ENCODE measurements around the gene SLC6A12. TPM values are rescaled to one million over a fixed set of nuclear protein-coding genes. Genes with fewer than 3 reads are reported as not detected.

SLC6A12 gene
- total RNA-seq, 1 experiment from 2014 or later, result 0.17 TPM

- Histone ChIP-seq H3K79me2 (ENCODE audit: insufficient read depth, low read length) (no peaks in the 10 kb centered on the region), H3T11ph (ENCODE audit: low read length) (no peak overlapping the region), H3K27ac (ENCODE audit: insufficient read length, low read depth, low read length) (no peak overlapping the region), H2BK5ac (ENCODE audit: insufficient read length, low read length) (no peak overlapping the region), H3K4me1 (ENCODE audit: insufficient read depth, low read length) (peaks cover 6% of the 10 kb centered on the region; the same call in 1 of the 2 replicates), H3K4ac (ENCODE audit: low read depth, low read length) (no peak overlapping the region), H3K79me1 (ENCODE audit: insufficient read depth, low read depth, low read length, poor library complexity, severe bottlenecking) (no peaks in the 10 kb centered on the region), H2BK15ac (ENCODE audit: low read depth, low read length) (no peak overlapping the region), H4K5ac (ENCODE audit: insufficient read length, low read depth, low read length) (no peak overlapping the region), H2AK5ac (ENCODE audit: insufficient read length, low read length) (no peak overlapping the region), H3K14ac (ENCODE audit: insufficient read depth, low read length) (no peak overlapping the region), H2BK120ac (ENCODE audit: low read depth, low read length, poor library complexity, severe bottlenecking) (no peak overlapping the region), H3K9ac (ENCODE audit: extremely low read depth, insufficient read length, low read length) (no peak overlapping the region), H2AFZ (ENCODE audit: low read length) (no peak overlapping the region), H4K8ac (replicated peaks; ENCODE audit: insufficient read length, low read depth, low read length) (no peak overlapping the region), H2BK12ac (ENCODE audit: insufficient read length, low read depth, low read length) (no peak overlapping the region), H3K56ac (ENCODE audit: insufficient read length, low read depth, low read length) (no peak overlapping the region), H4K91ac (ENCODE audit: insufficient read length, low read depth, low read length) (no peak overlapping the region), H3K27me3 (ENCODE audit: insufficient read depth, low read length) (no peaks in the 10 kb centered on the region), H3K9me3 (ENCODE audit: control insufficient read depth, low read depth, low read length) (no peaks in the 10 kb centered on the region), H3K18ac (ENCODE audit: insufficient read length, low read depth, low read length) (no peak overlapping the region), H4K20me1 (ENCODE audit: control insufficient read depth, insufficient read depth, insufficient read length) (no peaks in the 10 kb centered on the region), H3K23me2 (ENCODE audit: insufficient read length, low read depth, low read length, poor library complexity, severe bottlenecking) (no peaks in the 10 kb centered on the region), H3K23ac (ENCODE audit: insufficient read length, low read depth, low read length) (no peak overlapping the region), H2BK20ac (ENCODE audit: low read depth, low read length, poor library complexity, severe bottlenecking) (no peak overlapping the region), H3K4me2 (ENCODE audit: insufficient read depth, insufficient read length, low read length) (no peak overlapping the region)
- no peak overlapping the region for H3K4me3 Mint-ChIP-seq
- WGBS (ENCODE audit: extremely low coverage, insufficient read length, low lambda C conversion rate), result no CpG with 5 or more reads among the region's 11 CpGs
- TF ChIP-seq CTCF (conservative IDR thresholded peaks at IDR 0.05), result no peak
- H3K4me1 Mint-ChIP-seq, result peaks cover 51 to 65% of the 10 kb centered on the region in 2 experiments
- H3K27me3 Mint-ChIP-seq (ENCODE audit: low read depth), result peaks cover 29% of the 10 kb centered on the region
- H3K9me3 Mint-ChIP-seq, result no peaks in the 10 kb centered on the region
- peaks cover 0 to 2% (median 0%) of the 10 kb centered on the region in 3 experiments; a peak in 2 of 7 replicates for H3K36me3 Mint-ChIP-seq (ENCODE audit: insufficient read depth in 1 of 3, low read depth in 3 of 3)
- DNase-seq, result no peak
- no peak overlapping the region; a peak in 1 of 7 replicates for H3K27ac Mint-ChIP-seq
Observed at GRCh38 chr12:166425-167075, 47.4 kb downstream of the SLC6A12 start.
